Measurements from ENCODE around the gene ANTXR1.

The ANTXR1 gene

DNA sequence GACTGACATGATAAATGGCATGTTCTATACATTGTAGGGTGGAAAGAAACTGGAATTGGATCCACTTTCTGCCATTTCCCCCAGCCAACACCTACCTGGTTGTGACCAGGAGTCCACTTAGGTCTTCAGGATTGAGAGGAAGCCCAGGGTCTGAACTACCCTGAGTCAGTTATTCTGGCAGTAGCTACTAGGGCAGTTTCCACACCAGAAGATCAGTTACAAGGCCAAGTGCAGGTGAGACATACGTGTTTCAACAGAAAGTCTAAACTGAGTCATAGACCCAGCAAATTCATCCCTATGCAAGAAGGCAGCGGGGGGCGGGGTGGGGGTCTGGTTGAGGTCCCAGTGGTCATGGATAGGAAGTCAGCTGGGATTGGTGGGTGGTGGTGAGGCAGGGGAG is 21.9 kb downstream of the ANTXR1 start:
- H3K36me3 ChIP-seq, result no peaks in the 10 kb centered on the region; the same call in 1 of the 2 replicates
- H3K4me3 ChIP-seq (ENCODE audit: low read depth, low read length), result no peak overlapping the region
- no peaks in the 10 kb centered on the region for H3K27me3 ChIP-seq (ENCODE audit: insufficient read depth, low read depth, severe bottlenecking)
- no peaks in the 10 kb centered on the region for H3K9me3 ChIP-seq (ENCODE audit: severe bottlenecking)
- TF ChIP-seq, protein P1, sequence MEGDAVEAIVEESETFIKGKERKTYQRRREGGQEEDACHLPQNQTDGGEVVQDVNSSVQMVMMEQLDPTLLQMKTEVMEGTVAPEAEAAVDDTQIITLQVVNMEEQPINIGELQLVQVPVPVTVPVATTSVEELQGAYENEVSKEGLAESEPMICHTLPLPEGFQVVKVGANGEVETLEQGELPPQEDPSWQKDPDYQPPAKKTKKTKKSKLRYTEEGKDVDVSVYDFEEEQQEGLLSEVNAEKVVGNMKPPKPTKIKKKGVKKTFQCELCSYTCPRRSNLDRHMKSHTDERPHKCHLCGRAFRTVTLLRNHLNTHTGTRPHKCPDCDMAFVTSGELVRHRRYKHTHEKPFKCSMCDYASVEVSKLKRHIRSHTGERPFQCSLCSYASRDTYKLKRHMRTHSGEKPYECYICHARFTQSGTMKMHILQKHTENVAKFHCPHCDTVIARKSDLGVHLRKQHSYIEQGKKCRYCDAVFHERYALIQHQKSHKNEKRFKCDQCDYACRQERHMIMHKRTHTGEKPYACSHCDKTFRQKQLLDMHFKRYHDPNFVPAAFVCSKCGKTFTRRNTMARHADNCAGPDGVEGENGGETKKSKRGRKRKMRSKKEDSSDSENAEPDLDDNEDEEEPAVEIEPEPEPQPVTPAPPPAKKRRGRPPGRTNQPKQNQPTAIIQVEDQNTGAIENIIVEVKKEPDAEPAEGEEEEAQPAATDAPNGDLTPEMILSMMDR (IDR thresholded peaks at IDR 0.05; ENCODE audit: low read depth, low read length), result no peak
- no peak for DNase-seq
- no peak overlapping the region for H3K27ac ChIP-seq

DNA sequence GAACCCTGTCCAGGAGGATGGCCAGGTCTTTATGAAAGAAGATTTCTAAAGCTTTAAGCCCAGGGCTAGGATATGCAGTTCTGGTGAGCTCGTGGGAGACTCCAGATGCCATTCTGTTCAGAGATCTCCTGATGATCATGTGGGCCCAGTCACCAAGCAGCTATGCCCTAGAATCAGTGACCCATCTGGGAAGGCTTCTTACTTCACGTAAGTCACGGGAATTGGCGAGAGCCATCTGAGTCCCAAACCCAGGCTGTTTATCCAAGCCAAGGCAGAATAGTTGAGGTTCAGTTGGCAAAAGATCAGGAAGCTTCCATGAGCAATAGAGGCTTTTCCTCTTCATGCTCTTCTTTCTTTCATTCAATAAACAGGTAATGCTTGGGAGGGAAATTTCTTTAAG is 23.9 kb downstream of the ANTXR1 start:
- H3K4me3 ChIP-seq (ENCODE audit: low read depth, low read length), result no peak overlapping the region
- H3K27ac ChIP-seq, result no peak overlapping the region
- no peaks in the 10 kb centered on the region for H3K9me3 ChIP-seq (ENCODE audit: severe bottlenecking)
- no peaks in the 10 kb centered on the region for H3K27me3 ChIP-seq (ENCODE audit: insufficient read depth, low read depth, severe bottlenecking)
- peaks cover 6% of the 10 kb centered on the region for H3K36me3 ChIP-seq
- DNase-seq, result no peak
- TF ChIP-seq, protein P1 (IDR thresholded peaks at IDR 0.05; ENCODE audit: low read depth, low read length), result no peak

DNA sequence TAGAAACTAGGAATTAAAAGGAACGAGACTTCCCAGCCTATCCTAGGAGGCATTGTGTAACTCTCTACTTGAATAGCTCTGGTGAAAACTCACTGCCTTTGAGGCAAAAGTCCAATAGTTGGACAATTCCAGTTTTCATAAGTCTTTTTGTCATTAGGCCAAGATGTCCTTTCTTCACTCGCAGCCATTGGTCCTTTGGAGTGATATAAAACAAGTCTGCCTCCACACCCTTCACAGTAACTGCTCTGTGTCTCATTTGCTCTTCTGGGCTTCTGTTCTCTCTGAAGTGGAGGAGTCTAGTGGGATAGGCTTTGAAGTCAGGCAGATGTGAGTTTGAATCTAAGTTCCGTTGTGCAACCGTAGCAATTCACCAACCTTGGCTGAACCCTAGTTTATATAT is 28.2 kb downstream of the ANTXR1 start:
- peaks cover 11% of the 10 kb centered on the region for H3K36me3 ChIP-seq
- no peaks in the 10 kb centered on the region for H3K27me3 ChIP-seq (ENCODE audit: insufficient read depth, low read depth, severe bottlenecking)
- no peak for DNase-seq
- no peak overlapping the region for H3K27ac ChIP-seq
- TF ChIP-seq, protein P1 (IDR thresholded peaks at IDR 0.05; ENCODE audit: low read depth, low read length), result no peak
- no peaks in the 10 kb centered on the region for H3K9me3 ChIP-seq (ENCODE audit: severe bottlenecking)
- no peak overlapping the region for H3K4me3 ChIP-seq (ENCODE audit: low read depth, low read length)

DNA sequence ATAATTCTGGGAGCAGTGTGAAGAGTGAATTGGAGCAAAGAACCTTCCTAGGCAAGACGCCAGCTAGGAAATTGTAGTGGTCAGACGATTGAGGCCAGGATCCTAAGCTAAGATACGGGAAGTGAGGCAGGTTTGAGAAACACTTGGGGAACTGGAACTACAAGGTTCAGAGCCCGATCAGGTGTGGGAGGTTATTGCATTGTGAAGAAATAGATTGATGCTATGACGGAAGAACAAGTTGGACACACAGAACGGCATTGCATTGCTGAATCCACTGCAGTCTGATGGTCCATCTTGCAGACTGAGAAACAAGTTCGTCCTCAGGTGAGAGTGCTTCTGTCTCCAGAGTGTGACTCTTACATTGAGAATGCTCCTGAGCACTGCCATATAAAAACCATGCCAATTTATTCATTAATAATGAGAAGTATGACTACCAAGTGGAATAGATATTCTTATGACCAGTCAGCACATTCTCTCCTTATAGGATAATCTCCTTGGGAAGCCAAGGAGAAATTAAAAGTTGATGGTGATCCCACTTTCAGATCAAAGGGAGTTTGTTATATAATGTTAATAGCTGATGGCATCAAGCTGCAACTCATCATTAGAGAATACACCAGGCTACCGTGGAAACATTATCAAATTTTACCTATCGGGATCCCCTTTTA is 30.9 kb downstream of the ANTXR1 start:
- no peaks in the 10 kb centered on the region for H3K9me3 ChIP-seq (ENCODE audit: severe bottlenecking)
- H3K27me3 ChIP-seq (ENCODE audit: insufficient read depth, low read depth, severe bottlenecking), result no peaks in the 10 kb centered on the region
- H3K4me3 ChIP-seq (ENCODE audit: low read depth, low read length), result no peak overlapping the region
- H3K36me3 ChIP-seq, result peaks cover 11% of the 10 kb centered on the region
- no peak for DNase-seq
- TF ChIP-seq, protein P1 (IDR thresholded peaks at IDR 0.05; ENCODE audit: low read depth, low read length), result no peak
- no peak overlapping the region for H3K27ac ChIP-seq

DNA sequence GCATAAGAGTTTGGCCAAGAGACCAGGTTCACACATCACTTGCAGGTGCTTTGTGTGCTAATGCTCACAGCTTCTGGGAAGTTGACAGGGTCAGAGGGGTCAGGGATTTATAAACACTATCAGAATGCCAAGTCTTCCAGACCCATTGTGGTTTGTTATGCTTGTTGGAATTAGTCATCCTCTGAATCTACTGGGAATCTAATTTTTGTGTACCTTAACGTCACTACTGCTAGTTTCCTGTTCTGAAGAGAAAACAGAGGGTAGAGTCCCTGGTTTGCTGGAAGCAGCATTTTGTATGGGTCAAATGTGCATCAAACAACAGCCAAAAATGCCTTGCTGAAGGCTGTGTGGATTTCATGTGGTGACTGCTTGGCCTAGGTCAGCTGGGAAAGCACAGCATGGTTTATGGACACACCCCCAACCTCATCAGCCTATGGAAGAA is 33.3 kb downstream of the ANTXR1 start:
- H3K4me3 ChIP-seq (ENCODE audit: low read depth, low read length), result no peak overlapping the region
- no peak overlapping the region for H3K27ac ChIP-seq
- no peaks in the 10 kb centered on the region for H3K9me3 ChIP-seq (ENCODE audit: severe bottlenecking)
- DNase-seq, result no peak
- no peaks in the 10 kb centered on the region for H3K27me3 ChIP-seq (ENCODE audit: insufficient read depth, low read depth, severe bottlenecking)
- TF ChIP-seq, protein P1 (IDR thresholded peaks at IDR 0.05; ENCODE audit: low read depth, low read length), result no peak
- peaks cover 9% of the 10 kb centered on the region for H3K36me3 ChIP-seq

DNA sequence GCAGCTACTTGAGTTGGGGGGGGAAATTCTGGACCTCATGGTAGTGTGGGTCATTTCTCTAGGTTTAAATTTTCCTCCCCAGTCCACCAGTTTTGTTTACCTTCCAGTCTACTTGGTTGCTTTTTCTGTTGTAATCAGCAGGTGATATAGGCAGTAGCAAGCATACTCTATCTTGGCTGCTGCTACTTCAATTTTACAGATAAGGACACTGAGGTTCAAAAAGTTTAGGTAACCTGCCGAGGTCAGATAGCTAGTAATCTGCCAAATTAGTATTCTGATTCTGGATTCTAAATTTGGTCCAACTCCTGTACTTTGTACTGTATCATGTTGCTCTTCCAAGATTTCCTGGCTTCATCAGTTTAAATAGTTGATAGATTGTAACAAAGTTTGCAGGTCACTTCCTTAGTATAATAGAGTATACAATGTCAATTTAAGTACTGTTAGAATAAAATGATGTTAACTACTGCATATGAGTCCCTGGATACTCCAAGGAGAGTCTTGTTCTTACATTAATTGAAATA is 34.7 kb downstream of the ANTXR1 start:
- H3K27me3 ChIP-seq (ENCODE audit: insufficient read depth, low read depth, severe bottlenecking), result no peaks in the 10 kb centered on the region
- DNase-seq, result no peak
- H3K36me3 ChIP-seq, result no peaks in the 10 kb centered on the region; the same call in 1 of the 2 replicates
- H3K9me3 ChIP-seq (ENCODE audit: severe bottlenecking), result no peaks in the 10 kb centered on the region
- H3K4me3 ChIP-seq (ENCODE audit: low read depth, low read length), result no peak overlapping the region
- TF ChIP-seq, protein P1 (IDR thresholded peaks at IDR 0.05; ENCODE audit: low read depth, low read length), result no peak
- H3K27ac ChIP-seq, result no peak overlapping the region
